ENCODE data around the gene PF4V1.

Gene PF4V1

GRCh38 chr4:73868206-73869129, 15.4 kb downstream of the PF4V1 start:
- peak overlapping the region; percentile 0; the same call in 1 of the 2 replicates for H2AFZ ChIP-seq (ENCODE audit: low read depth, low read length)
- no peaks in the 10 kb centered on the region for H3K36me3 ChIP-seq (ENCODE audit: insufficient read depth, low read length)
- no peaks in the 10 kb centered on the region for H4K20me1 ChIP-seq (ENCODE audit: insufficient read depth, low read length)
- TF ChIP-seq EZH2 (IDR thresholded peaks at IDR 0.05; ENCODE audit: borderline replicate concordance, low read depth, low read length, severe bottlenecking) (no peak), CTCF (IDR thresholded peaks at IDR 0.05; ENCODE audit: borderline replicate concordance, extremely low read depth, low read length, poor library complexity, severe bottlenecking) (no peak)
- H3K9ac ChIP-seq (ENCODE audit: low read depth, low read length), result peak overlapping the region; percentile 20; the same call in 1 of the 2 replicates
- ATAC-seq (ENCODE audit: insufficient read depth, low read depth) (no peak), DNase-seq (no peak)
- H3K4me1 ChIP-seq (ENCODE audit: insufficient read depth, low read length), result peaks cover 3% of the 10 kb centered on the region
- no peaks in the 10 kb centered on the region for H3K9me3 ChIP-seq (ENCODE audit: insufficient read depth, low read length, severe bottlenecking)
- H3K27ac ChIP-seq (ENCODE audit: low read length), result no peak overlapping the region
- H3K4me2 ChIP-seq (ENCODE audit: insufficient read depth, low read length), result peak overlapping the region; percentile 47
- no peaks in the 10 kb centered on the region for H3K27me3 ChIP-seq (ENCODE audit: insufficient read depth, low read length, poor library complexity)
- peak overlapping the region in 1 of 2 experiments; percentile 40; a peak in 1 of 4 replicates for H3K4me3 ChIP-seq (ENCODE audit: low read depth in 1 of 2, low read length in 2 of 2)
- no peaks in the 10 kb centered on the region for H3K79me2 ChIP-seq (ENCODE audit: insufficient read depth, low read length)

GRCh38 chr4:73869130-73870055, 16.3 kb downstream of the PF4V1 start, which contains the start of gene CXCL1:
Gene CXCL1 (plus strand): TSS chr4:73869393. CDS start chr4:73869471, 78 bp downstream.
- Histone ChIP-seq H3K36me3 (ENCODE audit: insufficient read depth, low read length) (no peaks in the 10 kb centered on the region), H3K27me3 (ENCODE audit: insufficient read depth, low read length, poor library complexity) (no peaks in the 10 kb centered on the region), H3K4me1 (ENCODE audit: insufficient read depth, low read length) (peaks cover 3% of the 10 kb centered on the region), H4K20me1 (ENCODE audit: insufficient read depth, low read length) (no peaks in the 10 kb centered on the region), H3K9ac (ENCODE audit: low read depth, low read length) (peak within 1 kb of the TSS; percentile 20; the same call in 1 of the 2 replicates), H2AFZ (ENCODE audit: low read depth, low read length) (peak within 1 kb of the TSS; percentile 42; the same call in 1 of the 2 replicates), H3K79me2 (ENCODE audit: insufficient read depth, low read length) (no peaks in the 10 kb centered on the region), H3K4me2 (ENCODE audit: insufficient read depth, low read length) (peak within 1 kb of the TSS; percentile 47), H3K4me3 (ENCODE audit: low read depth in 1 of 2, low read length in 2 of 2) (peak within 1 kb of the TSS in 1 of 2 experiments; percentile 40; a peak in 1 of 4 replicates), H3K9me3 (ENCODE audit: insufficient read depth, low read length, severe bottlenecking) (no peaks in the 10 kb centered on the region), H3K27ac (ENCODE audit: low read length) (no peak within 1 kb of the TSS)
- TF ChIP-seq EZH2 (IDR thresholded peaks at IDR 0.05; ENCODE audit: borderline replicate concordance, low read depth, low read length, severe bottlenecking) (no peak), CTCF (IDR thresholded peaks at IDR 0.05; ENCODE audit: borderline replicate concordance, extremely low read depth, low read length, poor library complexity, severe bottlenecking) (no peak)
- ATAC-seq (ENCODE audit: insufficient read depth, low read depth), result peak; percentile 60
- peak; percentile 6 for DNase-seq

DNA sequence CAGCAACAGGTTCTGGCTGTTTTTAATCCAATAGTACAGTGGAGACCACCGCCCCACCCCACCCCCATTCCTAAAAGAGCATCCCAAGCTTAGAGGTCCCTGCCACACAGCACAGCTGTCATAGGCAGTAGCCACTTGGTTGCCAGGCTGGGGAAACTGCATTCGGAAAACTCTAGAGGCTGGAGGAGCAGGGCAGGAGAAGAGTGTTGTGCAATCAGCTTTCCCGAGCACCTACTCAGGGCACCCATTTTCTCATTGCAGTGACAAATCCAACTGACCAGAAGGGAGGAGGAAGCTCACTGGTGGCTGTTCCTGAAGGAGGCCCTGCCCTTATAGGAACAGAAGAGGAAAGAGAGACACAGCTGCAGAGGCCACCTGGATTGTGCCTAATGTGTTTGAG, 17.2 kb downstream of the PF4V1 start:
- H3K9me3 ChIP-seq (ENCODE audit: insufficient read depth, low read length, severe bottlenecking), result no peaks in the 10 kb centered on the region
- no peaks in the 10 kb centered on the region for H3K79me2 ChIP-seq (ENCODE audit: insufficient read depth, low read length)
- H3K4me3 ChIP-seq (ENCODE audit: low read depth in 1 of 2, low read length in 2 of 2), result no peak overlapping the region
- TF ChIP-seq CTCF (IDR thresholded peaks at IDR 0.05; ENCODE audit: borderline replicate concordance, extremely low read depth, low read length, poor library complexity, severe bottlenecking) (no peak), EZH2 (IDR thresholded peaks at IDR 0.05; ENCODE audit: borderline replicate concordance, low read depth, low read length, severe bottlenecking) (no peak)
- H3K9ac ChIP-seq (ENCODE audit: low read depth, low read length), result no peak overlapping the region
- no peaks in the 10 kb centered on the region for H3K36me3 ChIP-seq (ENCODE audit: insufficient read depth, low read length)
- no peak overlapping the region for H3K27ac ChIP-seq (ENCODE audit: low read length)
- no peak for DNase-seq
- peaks cover 3% of the 10 kb centered on the region for H3K4me1 ChIP-seq (ENCODE audit: insufficient read depth, low read length)
- no peak for ATAC-seq (ENCODE audit: insufficient read depth, low read depth)
- H4K20me1 ChIP-seq (ENCODE audit: insufficient read depth, low read length), result no peaks in the 10 kb centered on the region
- H3K4me2 ChIP-seq (ENCODE audit: insufficient read depth, low read length), result no peak overlapping the region
- H2AFZ ChIP-seq (ENCODE audit: low read depth, low read length), result no peak overlapping the region
- H3K27me3 ChIP-seq (ENCODE audit: insufficient read depth, low read length, poor library complexity), result no peaks in the 10 kb centered on the region
